Measurements from ENCODE around the gene LDLRAD4.

LDLRAD4 gene

GRCh38 chr18:13444430-13445240 is 226.1 kb downstream of the LDLRAD4 start:
- Histone ChIP-seq H3K4me1 (ENCODE audit: control insufficient read depth, insufficient read depth, low read length) (peaks cover 11% of the 10 kb centered on the region), H3K4me3 (ENCODE audit: low read length) (no peak overlapping the region), H3K9ac (ENCODE audit: low read length) (no peak overlapping the region), H3K27me3 (replicated peaks; ENCODE audit: control insufficient read depth, insufficient read depth, low read length) (peaks cover 11% of the 10 kb centered on the region), H3K9me3 (ENCODE audit: control insufficient read depth, low read length) (no peaks in the 10 kb centered on the region), H3K36me3 (ENCODE audit: control insufficient read depth, insufficient read depth, low read length, severe bottlenecking) (no peaks in the 10 kb centered on the region)
- no peak for DNase-seq (ENCODE audit: low read depth)

- Histone ChIP-seq H3K9me3 (ENCODE audit: control insufficient read depth, low read length) (no peaks in the 10 kb centered on the region), H3K36me3 (ENCODE audit: control insufficient read depth, insufficient read depth, low read length, severe bottlenecking) (no peaks in the 10 kb centered on the region), H3K4me1 (ENCODE audit: control insufficient read depth, insufficient read depth, low read length) (peaks cover 11% of the 10 kb centered on the region), H3K27me3 (replicated peaks; ENCODE audit: control insufficient read depth, insufficient read depth, low read length) (peaks cover 11% of the 10 kb centered on the region), H3K9ac (ENCODE audit: low read length) (no peak overlapping the region), H3K4me3 (ENCODE audit: low read length) (no peak overlapping the region)
- no peak for DNase-seq (ENCODE audit: low read depth)
Observed at GRCh38 chr18:13445241-13445897, 226.8 kb downstream of the LDLRAD4 start.

GRCh38 chr18:13446024-13446423 is 227.5 kb downstream of the LDLRAD4 start:
- no peaks in the 10 kb centered on the region for H3K36me3 ChIP-seq (ENCODE audit: control insufficient read depth, insufficient read depth, low read length, severe bottlenecking)
- no peaks in the 10 kb centered on the region for H3K9me3 ChIP-seq (ENCODE audit: control insufficient read depth, low read length)
- peaks cover 11% of the 10 kb centered on the region for H3K4me1 ChIP-seq (ENCODE audit: control insufficient read depth, insufficient read depth, low read length)
- no peak for DNase-seq (ENCODE audit: low read depth)
- H3K4me3 ChIP-seq (ENCODE audit: low read length), result no peak overlapping the region
- peaks cover 11% of the 10 kb centered on the region for H3K27me3 ChIP-seq (replicated peaks; ENCODE audit: control insufficient read depth, insufficient read depth, low read length)
- no peak overlapping the region for H3K9ac ChIP-seq (ENCODE audit: low read length)

GRCh38 chr18:13446610-13447461 is 228.3 kb downstream of the LDLRAD4 start:
- H3K4me3 ChIP-seq (ENCODE audit: low read length), result peak overlapping the region; percentile 61
- H3K36me3 ChIP-seq (ENCODE audit: control insufficient read depth, insufficient read depth, low read length, severe bottlenecking), result no peaks in the 10 kb centered on the region
- no peaks in the 10 kb centered on the region for H3K9me3 ChIP-seq (ENCODE audit: control insufficient read depth, low read length)
- H3K27me3 ChIP-seq (replicated peaks; ENCODE audit: control insufficient read depth, insufficient read depth, low read length), result peaks cover 11% of the 10 kb centered on the region
- no peak overlapping the region for H3K9ac ChIP-seq (ENCODE audit: low read length)
- peaks cover 11% of the 10 kb centered on the region for H3K4me1 ChIP-seq (ENCODE audit: control insufficient read depth, insufficient read depth, low read length)
- DNase-seq (ENCODE audit: low read depth), result no peak

GRCh38 chr18:13447621-13448334 is 229.2 kb downstream of the LDLRAD4 start:
- H3K4me3 ChIP-seq (ENCODE audit: low read length), result peak overlapping the region; percentile 61
- H3K27me3 ChIP-seq (replicated peaks; ENCODE audit: control insufficient read depth, insufficient read depth, low read length), result peaks cover 11% of the 10 kb centered on the region
- peak; percentile 92 for DNase-seq (ENCODE audit: low read depth)
- no peaks in the 10 kb centered on the region for H3K36me3 ChIP-seq (ENCODE audit: control insufficient read depth, insufficient read depth, low read length, severe bottlenecking)
- peaks cover 14% of the 10 kb centered on the region for H3K4me1 ChIP-seq (ENCODE audit: control insufficient read depth, insufficient read depth, low read length)
- no peaks in the 10 kb centered on the region for H3K9me3 ChIP-seq (ENCODE audit: control insufficient read depth, low read length)
- no peak overlapping the region for H3K9ac ChIP-seq (ENCODE audit: low read length)

GRCh38 chr18:13448335-13448795 is 229.8 kb downstream of the LDLRAD4 start:
- H3K36me3 ChIP-seq (ENCODE audit: control insufficient read depth, insufficient read depth, low read length, severe bottlenecking), result no peaks in the 10 kb centered on the region
- peaks cover 9% of the 10 kb centered on the region for H3K27me3 ChIP-seq (replicated peaks; ENCODE audit: control insufficient read depth, insufficient read depth, low read length)
- H3K4me3 ChIP-seq (ENCODE audit: low read length), result no peak overlapping the region
- H3K4me1 ChIP-seq (ENCODE audit: control insufficient read depth, insufficient read depth, low read length), result peaks cover 14% of the 10 kb centered on the region
- no peak for DNase-seq (ENCODE audit: low read depth)
- H3K9me3 ChIP-seq (ENCODE audit: control insufficient read depth, low read length), result no peaks in the 10 kb centered on the region
- no peak overlapping the region for H3K9ac ChIP-seq (ENCODE audit: low read length)

GRCh38 chr18:13449651-13450050 is 231.1 kb downstream of the LDLRAD4 start:
- Histone ChIP-seq H3K27me3 (replicated peaks; ENCODE audit: control insufficient read depth, insufficient read depth, low read length) (peaks cover 3% of the 10 kb centered on the region), H3K4me3 (ENCODE audit: low read length) (no peak overlapping the region), H3K36me3 (ENCODE audit: control insufficient read depth, insufficient read depth, low read length, severe bottlenecking) (no peaks in the 10 kb centered on the region), H3K9ac (ENCODE audit: low read length) (no peak overlapping the region), H3K4me1 (ENCODE audit: control insufficient read depth, insufficient read depth, low read length) (peaks cover 14% of the 10 kb centered on the region), H3K9me3 (ENCODE audit: control insufficient read depth, low read length) (no peaks in the 10 kb centered on the region)
- DNase-seq (ENCODE audit: low read depth), result no peak

- Histone ChIP-seq H3K27me3 (replicated peaks; ENCODE audit: control insufficient read depth, insufficient read depth, low read length) (peaks cover 3% of the 10 kb centered on the region), H3K4me1 (ENCODE audit: control insufficient read depth, insufficient read depth, low read length) (peaks cover 14% of the 10 kb centered on the region), H3K9ac (ENCODE audit: low read length) (no peak overlapping the region), H3K36me3 (ENCODE audit: control insufficient read depth, insufficient read depth, low read length, severe bottlenecking) (no peaks in the 10 kb centered on the region), H3K9me3 (ENCODE audit: control insufficient read depth, low read length) (no peaks in the 10 kb centered on the region), H3K4me3 (ENCODE audit: low read length) (no peak overlapping the region)
- DNase-seq (ENCODE audit: low read depth), result no peak
Observed at GRCh38 chr18:13450289-13451212, 232.0 kb downstream of the LDLRAD4 start.

GRCh38 chr18:13451213-13451540 is 232.6 kb downstream of the LDLRAD4 start:
- H3K4me3 ChIP-seq (ENCODE audit: low read length), result no peak overlapping the region
- H3K9me3 ChIP-seq (ENCODE audit: control insufficient read depth, low read length), result no peaks in the 10 kb centered on the region
- DNase-seq (ENCODE audit: low read depth), result no peak
- H3K9ac ChIP-seq (ENCODE audit: low read length), result no peak overlapping the region
- H3K4me1 ChIP-seq (ENCODE audit: control insufficient read depth, insufficient read depth, low read length), result peaks cover 14% of the 10 kb centered on the region
- no peaks in the 10 kb centered on the region for H3K36me3 ChIP-seq (ENCODE audit: control insufficient read depth, insufficient read depth, low read length, severe bottlenecking)
- peaks cover 3% of the 10 kb centered on the region for H3K27me3 ChIP-seq (replicated peaks; ENCODE audit: control insufficient read depth, insufficient read depth, low read length)

Data from adipocyte (in vitro differentiated cells).